ENCODE measurements around the gene INTS3.
"Not testable (repeated sequence)": the region's sequence is repeated elsewhere in the genome, so short reads cannot be mapped to it uniquely, and the experiment has no call there.

Gene INTS3

GRCh38 chr1:153717330-153717729 lies 10.5 kb upstream of the INTS3 start:
- H3K27ac ChIP-seq: no peak overlapping the region
- TF ChIP-seq, protein P1, sequence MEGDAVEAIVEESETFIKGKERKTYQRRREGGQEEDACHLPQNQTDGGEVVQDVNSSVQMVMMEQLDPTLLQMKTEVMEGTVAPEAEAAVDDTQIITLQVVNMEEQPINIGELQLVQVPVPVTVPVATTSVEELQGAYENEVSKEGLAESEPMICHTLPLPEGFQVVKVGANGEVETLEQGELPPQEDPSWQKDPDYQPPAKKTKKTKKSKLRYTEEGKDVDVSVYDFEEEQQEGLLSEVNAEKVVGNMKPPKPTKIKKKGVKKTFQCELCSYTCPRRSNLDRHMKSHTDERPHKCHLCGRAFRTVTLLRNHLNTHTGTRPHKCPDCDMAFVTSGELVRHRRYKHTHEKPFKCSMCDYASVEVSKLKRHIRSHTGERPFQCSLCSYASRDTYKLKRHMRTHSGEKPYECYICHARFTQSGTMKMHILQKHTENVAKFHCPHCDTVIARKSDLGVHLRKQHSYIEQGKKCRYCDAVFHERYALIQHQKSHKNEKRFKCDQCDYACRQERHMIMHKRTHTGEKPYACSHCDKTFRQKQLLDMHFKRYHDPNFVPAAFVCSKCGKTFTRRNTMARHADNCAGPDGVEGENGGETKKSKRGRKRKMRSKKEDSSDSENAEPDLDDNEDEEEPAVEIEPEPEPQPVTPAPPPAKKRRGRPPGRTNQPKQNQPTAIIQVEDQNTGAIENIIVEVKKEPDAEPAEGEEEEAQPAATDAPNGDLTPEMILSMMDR (conservative IDR thresholded peaks at IDR 0.05): no peak

- H3K27ac ChIP-seq: no peak overlapping the region
- TF ChIP-seq, protein P1 (conservative IDR thresholded peaks at IDR 0.05): no peak
These were observed 4.2 kb upstream of the INTS3 start for GRCh38 chr1:153723687-153724086.

DNA sequence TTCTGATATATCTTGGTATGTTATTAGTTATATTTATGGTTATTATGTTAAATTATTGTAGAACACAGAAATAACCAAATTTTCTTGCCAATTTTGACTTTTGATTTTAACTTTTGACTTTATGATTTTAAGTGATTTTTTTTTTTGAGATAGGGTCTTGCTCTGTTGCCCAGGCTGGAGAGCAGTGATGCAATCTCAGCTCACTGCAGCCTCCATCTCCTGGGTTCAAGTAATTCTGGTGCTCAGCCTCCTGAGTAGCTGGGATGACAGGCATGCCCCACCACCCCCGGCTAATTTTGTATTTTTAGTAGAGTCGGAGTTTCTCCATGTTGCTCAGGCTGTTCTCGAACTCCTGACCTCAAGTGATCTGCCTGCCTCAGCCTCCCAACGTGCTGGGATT lies 3.2 kb upstream of the INTS3 start:
- not testable (repeated sequence) for H3K27ac ChIP-seq

- TF ChIP-seq, protein P1 (conservative IDR thresholded peaks at IDR 0.05): no peak
- peak overlapping the region; percentile 98 for H3K27ac ChIP-seq
These were observed 636 bp downstream of the INTS3 start for GRCh38 chr1:153728305-153729066.

DNA sequence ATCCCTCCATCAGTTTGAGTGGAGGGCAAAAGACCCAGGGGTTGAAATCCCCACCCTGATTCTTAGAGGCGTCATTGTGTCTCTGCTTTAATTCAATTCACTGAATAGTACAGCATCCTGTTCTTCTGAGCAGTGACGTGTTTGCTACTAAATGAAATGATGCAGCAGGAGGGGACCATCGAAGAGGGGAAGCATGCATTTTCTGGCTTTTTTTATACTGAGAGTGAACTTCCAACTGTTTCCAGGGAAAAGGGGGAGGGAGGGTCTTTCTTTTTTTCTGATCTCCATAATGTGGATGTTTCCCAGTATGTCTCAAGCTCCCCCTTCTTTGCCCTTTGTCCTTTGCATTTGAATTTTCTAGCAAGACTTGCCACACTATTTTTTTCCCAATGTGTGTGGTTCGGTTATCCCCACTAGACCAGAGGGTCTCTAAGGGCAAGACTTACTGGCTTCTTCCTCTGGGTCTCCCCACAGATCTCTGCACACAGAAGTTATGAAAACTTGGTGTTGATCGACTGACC lies 2.7 kb downstream of the INTS3 start:
- peak overlapping the region; percentile 98; the same call in 1 of the 2 replicates for H3K27ac ChIP-seq
- TF ChIP-seq, protein P1 (conservative IDR thresholded peaks at IDR 0.05): no peak

- H3K27ac ChIP-seq: peak overlapping the region; percentile 76
- TF ChIP-seq, protein P1 (conservative IDR thresholded peaks at IDR 0.05): no peak
These were observed 6.1 kb downstream of the INTS3 start for GRCh38 chr1:153733970-153734369.

- peak overlapping the region; percentile 76 for H3K27ac ChIP-seq
- TF ChIP-seq, protein P1 (conservative IDR thresholded peaks at IDR 0.05): no peak
These were observed 6.7 kb downstream of the INTS3 start for GRCh38 chr1:153734396-153735089.

- TF ChIP-seq, protein P1 (conservative IDR thresholded peaks at IDR 0.05): no peak
- peak overlapping the region; percentile 76; the same call in 1 of the 2 replicates for H3K27ac ChIP-seq
These were observed 7.2 kb downstream of the INTS3 start for GRCh38 chr1:153735090-153735420.

All from VCaP (cell line).